ENCODE results near the gene ABCA9. TPM values are rescaled to one million over a fixed set of nuclear protein-coding genes. Genes with fewer than 3 reads are reported as not detected.
"Not testable (repeated sequence)": the region's sequence is repeated elsewhere in the genome, so short reads cannot be mapped to it uniquely, and the experiment has no call there.

The ABCA9 gene
- total RNA-seq, 1 experiment from 2014 or later = not detected

- no peak for DNase-seq (ENCODE audit: low read depth)
Measured at GRCh38 chr17:69031839-69032238, 28.9 kb downstream of the ABCA9 start.

- no peak for DNase-seq (ENCODE audit: low read depth)
Measured at GRCh38 chr17:69030169-69030568, 30.6 kb downstream of the ABCA9 start.

- DNase-seq (ENCODE audit: low read depth) = no peak
Measured at GRCh38 chr17:69018687-69019086, 42.0 kb downstream of the ABCA9 start.

GRCh38 chr17:69018022-69018615 lies 42.6 kb downstream of the ABCA9 start:
- DNase-seq (ENCODE audit: low read depth) = no peak

- no peak for DNase-seq (ENCODE audit: low read depth)
Measured at GRCh38 chr17:69015631-69016030, 45.1 kb downstream of the ABCA9 start.

- peak; percentile 2 for DNase-seq (ENCODE audit: low read depth)
Measured at GRCh38 chr17:69012895-69013805, 47.6 kb downstream of the ABCA9 start.

GRCh38 chr17:69009930-69010329 lies 50.8 kb downstream of the ABCA9 start:
- no peak for DNase-seq (ENCODE audit: low read depth)

- not testable (repeated sequence) for DNase-seq (ENCODE audit: low read depth)
Measured at GRCh38 chr17:69004759-69005158, 56.0 kb downstream of the ABCA9 start.

- not testable (repeated sequence) for DNase-seq (ENCODE audit: low read depth)
Measured at GRCh38 chr17:68999743-69000142, 61.0 kb downstream of the ABCA9 start.

- DNase-seq (ENCODE audit: low read depth) = no peak
Measured at GRCh38 chr17:68993112-68993511, 67.6 kb downstream of the ABCA9 start.

GRCh38 chr17:68987966-68988365 lies 72.8 kb downstream of the ABCA9 start:
- no peak for DNase-seq (ENCODE audit: low read depth)

GRCh38 chr17:68981288-68981687 lies 79.4 kb downstream of the ABCA9 start:
- DNase-seq (ENCODE audit: low read depth) = no peak

- no peak for DNase-seq (ENCODE audit: low read depth)
Measured at GRCh38 chr17:68973098-68973846, 87.5 kb downstream of the ABCA9 start.

- no peak for DNase-seq (ENCODE audit: low read depth)
Measured at GRCh38 chr17:68972119-68972704, 88.5 kb downstream of the ABCA9 start.

- no peak for DNase-seq (ENCODE audit: low read depth)
Measured at GRCh38 chr17:68969101-68969500, 91.6 kb downstream of the ABCA9 start.

GRCh38 chr17:68963958-68964357 lies 96.8 kb downstream of the ABCA9 start:
- DNase-seq (ENCODE audit: low read depth) = no peak

GRCh38 chr17:68961214-68961882 lies 99.4 kb downstream of the ABCA9 start:
- no peak for DNase-seq (ENCODE audit: low read depth)

GRCh38 chr17:68959117-68959516 lies 101.6 kb downstream of the ABCA9 start:
- not testable (repeated sequence) for DNase-seq (ENCODE audit: low read depth)

- DNase-seq (ENCODE audit: low read depth) = no peak
Measured at GRCh38 chr17:68957944-68958343, 102.8 kb downstream of the ABCA9 start.

- no peak for DNase-seq (ENCODE audit: low read depth)
Measured at GRCh38 chr17:68955181-68955841, 105.4 kb downstream of the ABCA9 start, which contains the start of gene ABCA8. ABCA8 (minus strand) TSS chr17:68955392; CDS start chr17:68942034, 13,358 bp downstream.
